ENCODE results near the gene ANKEF1. TPM values are rescaled to one million over a fixed set of nuclear protein-coding genes. Genes with fewer than 3 reads are reported as not detected.
"Not testable (repeated sequence)": the region's sequence is repeated elsewhere in the genome, so short reads cannot be mapped to it uniquely, and the experiment has no call there.

The ANKEF1 gene
- total RNA-seq, 1 donor from 2014 or later = 9.0 TPM

GRCh38 chr20:10012464-10012863 lies 22.3 kb upstream of the ANKEF1 start:
- DNase-seq (ENCODE audit: low spot score in 2 of 2) = no peak
- H3K27ac ChIP-seq = no peak overlapping the region

GRCh38 chr20:10014431-10014830 lies 20.4 kb upstream of the ANKEF1 start:
- intact Hi-C loops (cut with DNase I) = no loop called here
- H3K27me3 ChIP-seq = no peaks in the 10 kb centered on the region
- TF ChIP-seq CTCF (IDR thresholded peaks at IDR 0.05) = no peak
- H3K36me3 ChIP-seq = no peaks in the 10 kb centered on the region
- no peaks in the 10 kb centered on the region for H3K9me3 ChIP-seq
- no peak overlapping the region for H3K4me3 ChIP-seq
- H3K27ac ChIP-seq = no peak overlapping the region
- no peaks in the 10 kb centered on the region for H3K4me1 ChIP-seq
- no peak for DNase-seq (ENCODE audit: low spot score in 2 of 2)

More at GRCh38 chr20:10012464-10012863, 22.3 kb upstream of the ANKEF1 start:
- Histone ChIP-seq H3K27me3 (no peaks in the 10 kb centered on the region), H3K9me3 (no peaks in the 10 kb centered on the region), H3K4me1 (no peaks in the 10 kb centered on the region), H3K4me3 (no peak overlapping the region), H3K36me3 (no peaks in the 10 kb centered on the region)
- TF ChIP-seq CTCF (IDR thresholded peaks at IDR 0.05) = no peak
- intact Hi-C loops (cut with DNase I) = no loop called here

GRCh38 chr20:10020937-10021336 lies 13.8 kb upstream of the ANKEF1 start:
- no peaks in the 10 kb centered on the region for H3K27me3 ChIP-seq
- no peak overlapping the region for H3K27ac ChIP-seq
- DNase-seq (ENCODE audit: low spot score in 2 of 2) = no peak
- no peak for TF ChIP-seq CTCF (IDR thresholded peaks at IDR 0.05)
- H3K36me3 ChIP-seq = no peaks in the 10 kb centered on the region
- H3K9me3 ChIP-seq = no peaks in the 10 kb centered on the region
- no peak overlapping the region for H3K4me3 ChIP-seq
- H3K4me1 ChIP-seq = no peaks in the 10 kb centered on the region
- intact Hi-C loops (cut with DNase I) = no loop called here

GRCh38 chr20:10022625-10023024 lies 12.2 kb upstream of the ANKEF1 start:
- Histone ChIP-seq H3K4me3 (no peak overlapping the region), H3K36me3 (no peaks in the 10 kb centered on the region), H3K9me3 (no peaks in the 10 kb centered on the region), H3K27ac (no peak overlapping the region), H3K4me1 (no peaks in the 10 kb centered on the region), H3K27me3 (no peaks in the 10 kb centered on the region)
- intact Hi-C loops (cut with DNase I) = no loop called here
- no peak for TF ChIP-seq CTCF (IDR thresholded peaks at IDR 0.05)
- DNase-seq (ENCODE audit: low spot score in 2 of 2) = no peak

- DNase-seq (ENCODE audit: low spot score in 2 of 2) = no peak
- TF ChIP-seq CTCF (IDR thresholded peaks at IDR 0.05) = no peak
- Histone ChIP-seq H3K4me3 (no peak overlapping the region), H3K36me3 (no peaks in the 10 kb centered on the region), H3K27ac (no peak overlapping the region), H3K27me3 (no peaks in the 10 kb centered on the region), H3K9me3 (no peaks in the 10 kb centered on the region), H3K4me1 (no peaks in the 10 kb centered on the region)
- intact Hi-C loops (cut with DNase I) = no loop called here
These were observed 10.9 kb upstream of the ANKEF1 start for GRCh38 chr20:10023911-10024310.

- intact Hi-C loops (cut with DNase I) = not testable (repeated sequence)
These were observed 3.2 kb upstream of the ANKEF1 start for GRCh38 chr20:10031451-10032215.

GRCh38 chr20:10032269-10032668 lies 2.5 kb upstream of the ANKEF1 start:
- H3K4me3 ChIP-seq; H3K4me1 ChIP-seq; H3K9me3 ChIP-seq; DNase-seq (ENCODE audit: low spot score in 2 of 2); H3K36me3 ChIP-seq; intact Hi-C loops (cut with DNase I); H3K27me3 ChIP-seq; H3K27ac ChIP-seq: not testable (repeated sequence)

More at GRCh38 chr20:10031451-10032215, 3.2 kb upstream of the ANKEF1 start:
- not testable (repeated sequence) for H3K27me3 ChIP-seq; H3K27ac ChIP-seq; H3K9me3 ChIP-seq; H3K4me3 ChIP-seq; DNase-seq (ENCODE audit: low spot score in 2 of 2); H3K4me1 ChIP-seq; H3K36me3 ChIP-seq

All from ascending aorta (tissue), 2 donors.